Caco-2 (cell line): ENCODE results near the gene SMURF2. TPM values are rescaled to one million over a fixed set of nuclear protein-coding genes. Genes with fewer than 3 reads are reported as not detected.
"Not testable (repeated sequence)": the region's sequence is repeated elsewhere in the genome, so short reads cannot be mapped to it uniquely, and the experiment has no call there.

ENCODE experiments used
- BruUV-seq: library from RNA; stranded (reverse); fragments of 400-500 nt; replicated peaks from 2 replicates; lab custom pipeline; 2021; lab: Mats Ljungman, UMichigan
- CTCF ChIA-PET: fragments of 300-600 bp; sonication (Branson Sonifier 250); formaldehyde crosslinking; loops from one replicate; lab custom pipeline; 2022; ENCODE audit warnings: antibody characterized with exemption; lab: Charles Lee
- POLR2A ChIA-PET: fragments of 300-600 bp; sonication (Branson Sonifier 250); formaldehyde crosslinking; loops from one replicate; lab custom pipeline; 2022; ENCODE audit warnings: antibody characterized with exemption; lab: Charles Lee
- DNase-seq, 2 experiments: peaks; one replicate each; pipeline versions ENCODE4 v3.0.0 to v3.0.0-alpha.2; 2020 to 2022
- H3K27me3 ChIP-seq: replicated peaks from 2 replicates; pipeline ENCODE4 v1.6.0; 2011; ENCODE audit warnings: low read length; ENCODE audit not compliant: control insufficient read depth, insufficient read depth
- H3K36me3 ChIP-seq: 2 replicates; pipeline ENCODE4 v1.5.1; 2011; ENCODE audit warnings: low read length; ENCODE audit not compliant: control insufficient read depth, insufficient read depth
- H3K4me1 ChIP-seq: fragments of 250-450 bp; sonication (Bioruptor Pico); 2 replicates; pipeline ENCODE4 v1.5.1; 2020; ENCODE audit warnings: mild to moderate bottlenecking
- H3K4me3 ChIP-seq: 2 replicates; pipeline ENCODE4 v1.5.1; 2011; ENCODE audit warnings: low read depth, mild to moderate bottlenecking, control low read depth, low read length
- H3K9me3 ChIP-seq: fragments of 250-450 bp; sonication (Bioruptor Pico); 2 replicates; pipeline ENCODE4 v1.5.1; 2020; ENCODE audit warnings: mild to moderate bottlenecking, moderate library complexity
- H3K27ac Mint-ChIP-seq: one replicate; pipeline ENCODE4 v1.8.0; 2022; ENCODE audit warnings: mixed read lengths; ENCODE audit not compliant: unreplicated experiment
- H3K27me3 Mint-ChIP-seq: one replicate; pipeline ENCODE4 v1.8.0; 2022; ENCODE audit warnings: mixed read lengths; ENCODE audit not compliant: insufficient read depth, unreplicated experiment
- H3K36me3 Mint-ChIP-seq: one replicate; pipeline ENCODE4 v1.8.0; 2022; ENCODE audit warnings: mild to moderate bottlenecking, mixed read lengths; ENCODE audit not compliant: insufficient read depth, unreplicated experiment
- H3K4me1 Mint-ChIP-seq: one replicate; pipeline ENCODE4 v1.8.0; 2022; ENCODE audit warnings: low read depth, mixed read lengths; ENCODE audit not compliant: unreplicated experiment
- H3K4me3 Mint-ChIP-seq: one replicate; pipeline ENCODE4 v1.8.0; 2022; ENCODE audit warnings: mild to moderate bottlenecking, moderate library complexity, mixed read lengths; ENCODE audit not compliant: unreplicated experiment
- H3K9me3 Mint-ChIP-seq: one replicate; pipeline ENCODE4 v1.8.0; 2022; ENCODE audit warnings: mixed read lengths; ENCODE audit not compliant: unreplicated experiment
- intact Hi-C: fragments of 100-400 bp; cut with micrococcal nuclease; formaldehyde crosslinking; loops from one replicate; pipeline ENCODE4 v1.10.0; 2022; ENCODE audit not compliant: unreplicated experiment
- total RNA-seq: library from RNA; stranded (reverse); gene quantifications from 2 replicates; pipeline ENCODE4 v1.2.3, GENCODE V29; 2022
- TF ChIP-seq, protein P1 (sequence below), 2 experiments: fragments of 200-600 bp in 1 of 2; IDR thresholded peaks; 1 replicate in 1 of 2; 2 replicates in 1 of 2; pipeline versions ENCODE4 v1.5.1 to v1.8.0; 2011 to 2022; ENCODE audit warnings: antibody characterized with exemption in 1 of 2, control low read depth in 1 of 2, inconsistent platforms in 1 of 2, low read depth in 1 of 2, low read length in 1 of 2, mild to moderate bottlenecking in 1 of 2, moderate library complexity in 1 of 2; ENCODE audit not compliant: insufficient read depth in 1 of 2, severe bottlenecking in 1 of 2, unreplicated experiment in 1 of 2

The SMURF2 gene
- total RNA-seq, 1 experiment from 2014 or later = 26.9 TPM

DNA sequence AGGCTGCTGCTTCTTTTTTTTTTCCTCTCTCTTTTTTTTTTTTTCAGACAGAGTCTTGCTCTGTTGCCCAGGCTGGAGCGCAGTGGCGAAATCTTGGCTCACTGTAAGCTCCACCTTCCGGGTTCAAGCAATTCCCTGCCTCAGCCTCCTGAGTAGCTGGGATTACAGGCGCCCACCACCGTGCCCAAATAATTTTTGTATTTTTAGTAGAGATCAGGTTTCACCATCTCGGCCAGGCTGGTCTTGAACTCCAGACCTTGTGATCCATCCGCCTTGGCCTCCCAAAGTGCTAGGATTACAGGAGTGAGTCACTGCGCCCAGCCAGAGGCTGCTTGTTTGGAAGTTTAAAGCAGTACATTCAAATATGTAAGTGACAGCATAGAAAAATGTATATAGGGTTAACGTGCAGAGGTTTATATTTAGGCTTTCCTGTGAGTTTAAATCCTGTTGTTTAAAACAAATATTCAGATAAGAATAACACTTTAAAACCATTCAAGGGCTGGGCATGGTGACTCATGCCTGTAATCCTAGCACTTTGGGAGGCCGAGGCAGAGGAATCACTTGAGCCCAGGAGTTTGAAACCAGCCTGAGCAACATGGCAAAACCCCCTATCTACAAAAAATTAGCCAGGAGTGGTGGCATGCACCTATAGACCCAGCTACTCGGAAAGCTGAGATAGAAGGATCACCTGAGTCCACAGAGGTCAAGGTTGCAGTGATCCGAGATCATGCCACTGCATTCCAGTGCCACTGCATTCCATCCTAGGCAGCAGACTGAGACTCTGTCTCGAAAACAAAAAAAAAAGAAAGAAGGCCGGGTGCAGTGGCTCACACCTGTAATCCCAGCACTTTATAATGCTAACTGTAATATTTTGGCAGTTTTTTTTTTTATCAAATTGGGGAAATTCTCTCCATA is 6.0 kb upstream of the SMURF2 start:
- BruUV-seq, H3K4me3 Mint-ChIP-seq, H3K9me3 Mint-ChIP-seq, H3K36me3 ChIP-seq, H3K27me3 Mint-ChIP-seq, H3K4me1 ChIP-seq, H3K27ac Mint-ChIP-seq, H3K4me3 ChIP-seq, H3K36me3 Mint-ChIP-seq, POLR2A ChIA-PET, CTCF ChIA-PET, H3K27me3 ChIP-seq, intact Hi-C loops, H3K9me3 ChIP-seq: not testable (repeated sequence)
- DNase-seq = peak in 1 of 2 experiments; percentile 20
- peaks cover 10% of the 10 kb centered on the region for H3K4me1 Mint-ChIP-seq

GRCh38 chr17:64664299-64664981 is 2.3 kb upstream of the SMURF2 start:
- H3K9me3 ChIP-seq, H3K27me3 ChIP-seq, POLR2A ChIA-PET, CTCF ChIA-PET, H3K4me3 Mint-ChIP-seq, H3K9me3 Mint-ChIP-seq, H3K27me3 Mint-ChIP-seq, H3K4me1 ChIP-seq, H3K4me3 ChIP-seq, DNase-seq, BruUV-seq, H3K36me3 ChIP-seq, H3K27ac Mint-ChIP-seq: not testable (repeated sequence)
- intact Hi-C loops = loop anchor here (5.0 kb wide), 1 partner anchor 157 kb away; the partner anchor contains the start of genes CEP95 and DDX5
- Mint-ChIP-seq H3K4me1 (peaks cover 16% of the 10 kb centered on the region), H3K36me3 (peaks cover 20% of the 10 kb centered on the region)

DNA sequence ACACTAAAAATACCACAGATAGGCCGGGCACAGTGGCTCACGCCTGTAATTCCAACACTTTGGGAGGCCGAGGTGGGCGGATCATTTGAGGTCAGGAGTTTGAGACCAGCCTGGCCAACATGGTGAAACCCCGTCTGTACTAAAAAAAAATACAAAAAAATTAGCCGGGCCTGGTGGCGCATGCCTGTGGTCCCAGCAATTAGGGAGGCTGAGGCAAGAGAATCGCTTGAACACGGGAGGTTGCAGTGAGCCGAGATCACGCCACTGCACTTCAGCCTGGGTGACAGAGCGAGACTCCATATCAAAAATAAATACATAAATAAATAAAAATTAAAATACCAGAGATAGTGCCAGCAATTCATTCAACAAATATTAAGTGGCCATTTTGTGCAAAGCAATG is 1.7 kb upstream of the SMURF2 start:
- H3K36me3 ChIP-seq, H3K27ac Mint-ChIP-seq, H3K27me3 Mint-ChIP-seq, DNase-seq, H3K9me3 Mint-ChIP-seq, H3K9me3 ChIP-seq, POLR2A ChIA-PET, H3K4me1 ChIP-seq, H3K4me3 Mint-ChIP-seq, H3K27me3 ChIP-seq, CTCF ChIA-PET, H3K4me3 ChIP-seq, BruUV-seq: not testable (repeated sequence)
- Mint-ChIP-seq H3K4me1 (peaks cover 21% of the 10 kb centered on the region), H3K36me3 (peaks cover 20% of the 10 kb centered on the region)
- intact Hi-C loops = loop anchor here (5.0 kb wide), 1 partner anchor 157 kb away; the partner anchor contains the start of genes CEP95 and DDX5

- Histone ChIP-seq H3K9me3 (no peaks in the 10 kb centered on the region), H3K36me3 (no peaks in the 10 kb centered on the region), H3K4me3 (peak overlapping the region; percentile 88), H3K4me1 (no peaks in the 10 kb centered on the region), H3K27me3 (no peaks in the 10 kb centered on the region)
- Mint-ChIP-seq H3K36me3 (peaks cover 20% of the 10 kb centered on the region), H3K4me3 (peak overlapping the region; percentile 97), H3K4me1 (peaks cover 23% of the 10 kb centered on the region), H3K9me3 (no peaks in the 10 kb centered on the region), H3K27me3 (no peaks in the 10 kb centered on the region), H3K27ac (peak overlapping the region; percentile 95)
- TF ChIP-seq, protein P1, sequence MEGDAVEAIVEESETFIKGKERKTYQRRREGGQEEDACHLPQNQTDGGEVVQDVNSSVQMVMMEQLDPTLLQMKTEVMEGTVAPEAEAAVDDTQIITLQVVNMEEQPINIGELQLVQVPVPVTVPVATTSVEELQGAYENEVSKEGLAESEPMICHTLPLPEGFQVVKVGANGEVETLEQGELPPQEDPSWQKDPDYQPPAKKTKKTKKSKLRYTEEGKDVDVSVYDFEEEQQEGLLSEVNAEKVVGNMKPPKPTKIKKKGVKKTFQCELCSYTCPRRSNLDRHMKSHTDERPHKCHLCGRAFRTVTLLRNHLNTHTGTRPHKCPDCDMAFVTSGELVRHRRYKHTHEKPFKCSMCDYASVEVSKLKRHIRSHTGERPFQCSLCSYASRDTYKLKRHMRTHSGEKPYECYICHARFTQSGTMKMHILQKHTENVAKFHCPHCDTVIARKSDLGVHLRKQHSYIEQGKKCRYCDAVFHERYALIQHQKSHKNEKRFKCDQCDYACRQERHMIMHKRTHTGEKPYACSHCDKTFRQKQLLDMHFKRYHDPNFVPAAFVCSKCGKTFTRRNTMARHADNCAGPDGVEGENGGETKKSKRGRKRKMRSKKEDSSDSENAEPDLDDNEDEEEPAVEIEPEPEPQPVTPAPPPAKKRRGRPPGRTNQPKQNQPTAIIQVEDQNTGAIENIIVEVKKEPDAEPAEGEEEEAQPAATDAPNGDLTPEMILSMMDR (IDR thresholded peaks at IDR 0.05; ENCODE audit: insufficient read depth in 1 of 2, low read depth in 1 of 2, low read length in 1 of 2, severe bottlenecking in 1 of 2, unreplicated experiment in 1 of 2) = no peak
- CTCF ChIA-PET = interaction anchor here (1.4 kb wide), 1 partner anchor 111 kb away, joined by 6 read pairs; no protein-coding TSS in a partner anchor
- no peak for DNase-seq
- POLR2A ChIA-PET = no interaction called here
- intact Hi-C loops = loop anchor here (5.0 kb wide), 1 partner anchor 156 kb away; the partner anchor contains the start of genes CEP95 and DDX5
- BruUV-seq = TSS peak; percentile 68
Measured at GRCh38 chr17:64662774-64663367, 764 bp upstream of the SMURF2 start.
